Measurements from ENCODE around the gene CNN2.

Gene CNN2

DNA sequence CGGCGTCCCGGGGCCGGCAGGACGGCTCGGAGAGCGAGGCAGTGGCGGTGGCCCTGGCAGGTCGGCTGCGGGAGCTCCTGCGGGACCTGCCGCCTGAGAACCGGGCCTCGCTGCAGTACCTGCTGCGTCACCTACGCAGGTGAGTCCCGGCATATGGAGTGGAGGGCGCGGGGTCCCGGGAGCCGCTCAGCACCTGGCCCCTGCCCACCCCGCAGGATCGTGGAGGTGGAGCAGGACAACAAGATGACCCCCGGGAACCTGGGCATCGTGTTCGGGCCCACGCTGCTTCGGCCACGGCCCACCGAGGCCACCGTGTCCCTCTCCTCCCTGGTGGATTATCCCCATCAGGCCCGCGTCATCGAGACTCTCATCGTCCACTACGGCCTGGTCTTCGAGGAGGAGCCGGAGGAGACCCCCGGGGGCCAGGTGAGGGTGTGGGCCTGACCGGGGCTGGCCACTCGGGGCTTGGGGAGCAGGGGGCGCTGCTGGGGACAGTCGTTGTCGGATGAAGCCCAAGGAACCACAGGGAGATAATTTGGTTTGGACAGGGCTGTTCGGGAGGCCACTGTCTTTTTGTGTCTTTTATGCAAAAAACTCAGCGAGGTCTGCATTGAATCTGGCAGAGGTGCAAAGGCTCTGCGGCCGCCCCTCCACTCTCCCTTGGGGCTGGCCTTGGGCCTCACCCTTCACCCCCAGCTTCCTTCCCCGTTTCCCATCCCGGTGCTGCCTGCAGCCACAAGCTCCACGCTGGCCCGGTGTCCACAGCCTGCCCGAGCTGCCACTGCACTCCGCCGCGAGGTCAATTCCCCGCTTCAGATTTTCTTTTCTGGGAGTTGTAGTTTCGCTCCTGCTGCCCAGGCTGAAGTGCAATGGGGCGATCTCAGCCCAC, 56.8 kb downstream of the CNN2 start:
- no peak for DNase-seq

DNA sequence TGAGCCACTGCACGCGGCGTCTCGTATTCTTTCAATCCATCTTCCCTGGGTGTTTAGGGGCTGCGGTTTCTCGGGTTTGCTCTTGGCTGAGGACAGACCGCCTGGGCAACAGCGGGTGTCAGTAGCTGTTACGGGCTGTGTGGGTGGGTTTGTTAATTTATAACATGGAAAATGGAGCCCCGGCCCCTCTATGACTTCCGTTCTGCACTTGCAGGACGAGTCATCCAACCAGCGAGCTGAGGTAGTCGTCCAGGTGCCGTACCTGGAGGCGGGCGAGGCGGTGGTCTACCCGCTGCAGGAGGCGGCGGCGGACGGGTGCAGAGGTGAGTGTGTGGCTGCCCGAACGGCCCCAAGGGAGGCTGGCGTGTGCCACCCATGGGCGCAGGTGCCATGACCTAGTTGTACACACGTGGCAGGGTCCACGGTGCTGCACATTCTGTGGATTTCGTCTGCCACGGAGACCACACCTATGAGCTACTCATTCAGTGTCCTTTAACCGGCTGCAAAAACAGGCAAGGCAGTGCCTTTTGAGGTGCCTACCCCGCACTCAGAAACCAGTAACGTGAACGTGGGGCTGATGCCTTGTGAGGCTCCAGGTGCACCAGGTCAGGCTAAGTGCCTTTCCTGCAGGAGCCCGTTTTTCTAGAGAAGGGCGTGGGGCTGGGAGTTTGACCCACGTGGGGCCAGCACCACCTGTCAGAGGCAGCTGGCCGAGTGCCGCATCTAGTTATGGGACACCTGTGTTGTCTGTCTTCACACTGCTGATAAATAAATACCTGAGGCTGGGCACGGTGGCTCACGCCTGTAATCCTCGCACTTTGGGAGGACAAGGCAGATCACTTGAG, 57.8 kb downstream of the CNN2 start:
- no peak for DNase-seq

DNA sequence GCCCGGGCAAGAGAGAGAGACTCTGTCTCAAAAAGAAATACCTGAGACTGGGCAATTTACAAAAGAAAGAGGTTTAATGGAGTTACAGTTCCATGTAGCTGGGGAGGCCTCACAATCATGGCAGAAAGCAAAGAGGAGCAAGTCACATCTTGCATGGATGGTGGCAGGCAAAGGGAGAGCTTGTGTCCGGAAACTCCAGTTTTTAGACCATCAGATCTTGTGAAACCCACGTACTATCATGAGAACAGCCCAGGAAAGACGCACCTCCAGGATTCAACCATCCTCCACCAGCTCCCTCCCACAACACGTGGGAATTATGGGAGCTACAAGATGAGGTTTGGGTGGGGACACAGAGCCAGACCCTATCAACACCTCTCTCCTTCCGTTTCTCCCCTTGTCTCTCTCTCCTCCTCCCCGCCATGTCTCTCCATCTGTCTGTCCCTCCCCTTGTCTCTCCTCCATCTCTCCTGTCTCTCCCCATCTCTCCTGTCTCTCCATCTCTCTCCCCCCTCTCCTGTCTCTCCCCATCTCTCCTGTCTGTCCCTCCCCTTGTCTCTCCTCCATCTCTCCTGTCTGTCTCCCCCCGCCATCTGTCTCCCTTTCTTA, 58.7 kb downstream of the CNN2 start:
- no peak for DNase-seq

DNA sequence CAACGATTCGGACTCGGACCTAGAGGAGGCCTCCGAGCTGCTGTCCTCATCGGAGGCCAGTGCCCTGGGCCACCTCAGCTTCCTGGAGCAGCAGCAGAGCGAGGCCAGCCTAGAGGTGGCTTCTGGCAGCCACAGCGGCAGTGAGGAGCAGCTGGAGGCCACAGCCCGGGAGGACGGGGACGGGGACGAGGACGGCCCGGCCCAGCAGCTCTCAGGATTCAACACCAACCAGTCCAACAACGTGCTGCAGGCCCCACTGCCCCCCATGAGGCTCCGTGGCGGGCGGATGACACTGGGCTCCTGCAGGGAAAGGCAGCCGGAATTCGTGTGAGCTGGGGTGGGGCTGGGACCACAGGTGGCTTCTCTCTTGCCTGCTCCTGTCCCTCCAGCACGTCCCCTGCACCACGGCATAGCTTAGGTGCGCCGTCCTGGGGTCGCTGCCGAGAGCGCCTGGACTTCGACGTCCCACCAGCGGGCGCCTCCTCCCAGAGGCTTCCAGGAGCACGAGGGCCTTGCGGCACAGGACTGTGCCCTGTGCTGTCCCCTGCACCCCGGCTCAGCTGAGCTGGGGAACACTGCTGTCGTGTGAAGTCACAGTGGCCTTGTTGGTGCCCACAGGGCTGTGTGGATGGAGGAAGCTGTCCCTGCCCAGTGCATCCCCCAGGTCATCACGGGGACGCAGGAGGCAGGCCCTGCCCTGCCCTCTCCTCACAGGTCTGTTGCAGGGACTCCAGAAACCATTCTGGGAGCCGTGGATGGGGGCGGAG, 59.5 kb downstream of the CNN2 start:
- DNase-seq, result no peak

DNA sequence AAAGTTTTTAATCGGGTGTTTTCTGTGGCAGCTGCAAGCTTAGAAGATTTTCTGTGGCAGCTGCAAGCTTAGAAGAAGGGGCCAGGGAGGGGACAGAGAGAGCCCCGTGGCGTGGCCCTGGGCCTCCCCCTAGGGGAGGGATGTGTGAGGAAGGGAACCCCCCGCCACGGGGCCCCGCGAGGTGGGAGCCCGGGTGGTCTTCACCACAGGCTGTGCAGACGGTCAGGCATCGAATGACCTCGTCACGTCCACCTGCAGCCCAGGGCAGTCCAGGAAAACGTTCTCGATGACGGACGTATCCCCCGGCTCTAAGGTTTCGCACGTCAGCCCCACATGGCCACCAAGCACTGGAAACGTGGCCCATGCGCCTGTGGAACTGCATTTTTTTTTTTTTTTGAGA, 60.2 kb downstream of the CNN2 start:
- DNase-seq, result no peak

DNA sequence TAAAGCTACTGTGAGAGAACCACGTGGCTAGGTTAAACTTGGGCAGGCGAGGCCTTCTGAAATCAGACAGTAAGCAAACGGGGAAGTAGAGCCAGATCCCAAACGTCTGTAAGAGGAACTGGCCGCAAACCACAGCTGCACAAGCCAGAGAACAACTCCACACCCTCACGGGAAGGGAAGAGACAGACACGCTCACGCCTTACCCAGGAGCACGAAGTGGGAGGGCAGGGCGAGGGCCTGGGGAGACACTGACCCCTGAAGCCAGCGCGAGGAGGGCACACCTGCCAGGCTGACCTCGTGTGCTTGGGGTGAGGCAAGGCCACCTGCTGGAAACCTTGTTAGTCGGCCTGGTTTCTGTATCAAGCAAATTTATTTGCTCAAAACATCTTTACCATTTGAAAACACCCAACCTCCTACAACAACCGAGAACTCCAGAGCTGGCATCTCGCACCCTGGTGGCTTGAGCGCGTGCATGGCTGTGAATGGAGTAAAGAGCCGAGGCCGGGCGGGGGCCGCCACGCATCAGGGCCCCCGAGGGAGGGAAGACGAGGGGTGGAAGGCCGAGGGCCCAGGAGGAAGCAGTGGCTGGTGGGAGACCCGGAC, 61.5 kb downstream of the CNN2 start:
- no peak for DNase-seq

DNA sequence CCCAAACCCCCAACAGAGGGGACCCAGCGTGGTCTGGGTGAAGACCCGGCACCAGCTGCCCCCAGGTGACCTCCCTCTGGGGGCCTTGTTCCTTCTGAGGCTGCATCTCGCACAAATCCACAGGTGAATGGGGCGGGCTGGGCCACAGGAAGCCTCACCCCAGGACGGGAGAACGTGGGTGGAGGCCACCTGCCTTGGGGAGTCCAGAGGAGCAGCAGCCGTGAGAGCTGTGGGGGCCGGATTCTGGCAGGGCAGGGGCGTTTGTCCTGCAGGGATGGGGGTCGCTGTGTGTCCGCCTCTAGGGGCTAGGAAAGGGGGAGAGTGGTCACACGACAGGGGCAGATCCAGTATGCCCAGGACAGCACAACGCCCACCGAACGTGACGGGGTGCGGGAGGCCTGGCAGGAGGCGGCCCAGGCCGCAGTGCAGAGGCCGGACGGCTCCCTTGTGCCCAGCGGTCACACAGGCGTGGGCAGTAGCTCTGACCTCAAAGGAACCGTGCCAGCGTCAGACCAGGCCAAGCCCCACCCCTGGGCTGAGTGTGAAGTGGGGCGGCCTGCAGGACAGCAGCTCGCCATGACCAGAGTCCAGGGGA, 62.1 kb downstream of the CNN2 start:
- no peak for DNase-seq

All from fibroblast of skin of back (primary cell).